ENCODE results near the gene SETD1A. TPM values are rescaled to one million over a fixed set of nuclear protein-coding genes. Genes with fewer than 3 reads are reported as not detected.

Gene SETD1A
- total RNA-seq (2014; rRNA removed; shearing (Covaris generic)) (2.0 and 2.3 TPM in 2 replicates), polyA plus RNA-seq (2016; fragmentation: Nextera tagmentation; extraction: Ambion mirVana) (4.0 and 5.9 TPM in 2 replicates)

DNA sequence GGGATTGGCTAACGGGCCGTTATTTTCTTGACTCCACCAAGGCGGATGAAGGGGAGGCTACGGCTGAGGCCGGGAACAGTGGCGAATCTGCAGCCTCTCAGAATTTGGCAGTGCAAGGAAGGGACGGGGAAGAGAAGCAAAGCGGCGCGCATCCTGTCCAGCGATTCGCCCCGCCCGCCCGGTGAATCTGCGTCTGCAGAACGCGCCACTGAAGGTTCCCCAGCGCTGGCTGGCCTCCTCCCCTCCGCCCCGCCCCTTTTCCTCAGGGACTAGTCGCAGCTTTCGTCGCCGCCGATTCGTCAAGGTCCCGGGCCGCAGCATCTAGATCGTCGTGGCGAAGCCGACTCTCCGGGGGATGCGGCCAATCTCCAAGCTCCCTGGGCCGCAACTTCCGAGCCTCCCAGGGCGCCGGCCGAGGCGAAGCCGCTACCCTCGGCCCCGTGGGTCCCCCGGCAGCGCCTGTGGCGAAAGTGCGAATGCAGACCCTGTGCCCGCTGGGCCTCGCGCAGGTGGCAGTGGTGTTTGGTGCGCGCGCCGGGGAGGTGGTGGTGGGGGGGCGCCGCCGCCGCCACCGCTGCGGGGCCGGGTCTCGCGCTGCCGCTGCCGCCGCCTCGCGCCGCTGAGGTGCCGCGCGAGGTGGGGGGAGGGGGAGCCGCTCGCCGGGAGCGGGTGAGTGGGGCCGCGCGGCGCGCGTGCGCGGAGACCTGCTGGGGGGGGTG, at the start of gene SETD1A:
TSS of gene SETD1A (plus strand) at position 299 of the 719 bp plus-strand sequence. CDS start 978 bp downstream, outside the sequence.
- DNase-seq, result peak; percentile 99
- in situ Hi-C loops (cut with MboI), result loop anchor here (25.0 kb wide), 2 partner anchors 755 to 930 kb away; a partner anchor contains a TSS

GRCh38 chr16:30910427-30911029, 47.0 kb upstream of the SETD1A start:
- Histone ChIP-seq H3K27me3 (replicated peaks; ENCODE audit: insufficient read depth) (no peaks in the 10 kb centered on the region), H3K9me2 (ENCODE audit: insufficient read depth) (no peaks in the 10 kb centered on the region), H2AFZ (no peak overlapping the region), H3K4me1 (ENCODE audit: insufficient read depth) (no peaks in the 10 kb centered on the region), H3K9me3 (ENCODE audit: low read depth) (no peaks in the 10 kb centered on the region), H3K4me3 (no peak overlapping the region), H3K4me2 (ENCODE audit: unreplicated experiment) (no peak overlapping the region), H3K36me3 (ENCODE audit: low read depth) (no peaks in the 10 kb centered on the region), H3K79me2 (ENCODE audit: insufficient read depth) (no peaks in the 10 kb centered on the region), H3K9ac (no peak overlapping the region), H4K20me1 (ENCODE audit: insufficient read depth) (no peaks in the 10 kb centered on the region), H3F3A (ENCODE audit: insufficient read depth) (no peaks in the 10 kb centered on the region), H3K27ac (no peak overlapping the region)
- 56 to 62% methylated on average over 16 to 18 of the region's 18 CpGs for WGBS, 2 experiments (ENCODE audit: low coverage in 1 of 2, low lambda C conversion rate in 2 of 2, missing lambda C conversion rate in 2 of 2)
- in situ Hi-C loops (cut with MboI), result no loop called here
- DNase-seq, result no peak
- TF ChIP-seq EZH2phosphoT487 (IDR thresholded peaks at IDR 0.05; ENCODE audit: insufficient read depth, low read depth) (no peak), EZH2 (IDR thresholded peaks at IDR 0.05; ENCODE audit: insufficient read depth, poor library complexity, severe bottlenecking) (no peak)

More for the DNA sequence above, at the start of gene SETD1A:
- TF ChIP-seq EZH2phosphoT487 (IDR thresholded peaks at IDR 0.05; ENCODE audit: insufficient read depth, low read depth), result no peak
- TF ChIP-seq EZH2 (IDR thresholded peaks at IDR 0.05; ENCODE audit: insufficient read depth, poor library complexity, severe bottlenecking), result no peak
- Histone ChIP-seq H4K20me1 (ENCODE audit: insufficient read depth) (no peaks in the 10 kb centered on the region), H2AFZ (peak within 1 kb of the TSS; percentile 99), H3K4me2 (ENCODE audit: unreplicated experiment) (peak within 1 kb of the TSS; percentile 100), H3K27ac (peak within 1 kb of the TSS; percentile 100), H3K9me3 (ENCODE audit: low read depth) (no peaks in the 10 kb centered on the region), H3K36me3 (ENCODE audit: low read depth) (peaks cover 20% of the 10 kb centered on the region; the same call in 1 of the 2 replicates), H3K27me3 (replicated peaks; ENCODE audit: insufficient read depth) (no peaks in the 10 kb centered on the region), H3F3A (ENCODE audit: insufficient read depth) (peaks cover 13% of the 10 kb centered on the region), H3K79me2 (ENCODE audit: insufficient read depth) (peaks cover 42% of the 10 kb centered on the region), H3K4me1 (ENCODE audit: insufficient read depth) (peaks cover 7% of the 10 kb centered on the region), H3K4me3 (peak within 1 kb of the TSS; percentile 98), H3K9ac (peak within 1 kb of the TSS; percentile 99), H3K9me2 (ENCODE audit: insufficient read depth) (no peaks in the 10 kb centered on the region)
- WGBS, 2 experiments (ENCODE audit: low coverage in 1 of 2, low lambda C conversion rate in 2 of 2, missing lambda C conversion rate in 2 of 2), result 0 to 1% methylated on average over 41 to 81 of the region's 85 CpGs

- TF ChIP-seq EZH2 (IDR thresholded peaks at IDR 0.05; ENCODE audit: insufficient read depth, poor library complexity, severe bottlenecking), result no peak
- TF ChIP-seq EZH2phosphoT487 (IDR thresholded peaks at IDR 0.05; ENCODE audit: insufficient read depth, low read depth), result no peak
- WGBS, 2 experiments (ENCODE audit: low coverage in 1 of 2, low lambda C conversion rate in 2 of 2, missing lambda C conversion rate in 2 of 2), result 82 to 86% methylated on average over 6 of the region's 6 CpGs
- no peaks in the 10 kb centered on the region for H3K27me3 ChIP-seq (replicated peaks; ENCODE audit: insufficient read depth)
- H3K79me2 ChIP-seq (ENCODE audit: insufficient read depth), result no peaks in the 10 kb centered on the region
- no peaks in the 10 kb centered on the region for H3K9me2 ChIP-seq (ENCODE audit: insufficient read depth)
- no peak overlapping the region for H3K27ac ChIP-seq
- H3K4me3 ChIP-seq, result no peak overlapping the region
- in situ Hi-C loops (cut with MboI), result no loop called here
- H2AFZ ChIP-seq, result no peak overlapping the region
- H3K36me3 ChIP-seq (ENCODE audit: low read depth), result no peaks in the 10 kb centered on the region
- H3K4me2 ChIP-seq (ENCODE audit: unreplicated experiment), result no peak overlapping the region
- H3K9me3 ChIP-seq (ENCODE audit: low read depth), result no peaks in the 10 kb centered on the region
- no peak for DNase-seq
- H4K20me1 ChIP-seq (ENCODE audit: insufficient read depth), result no peaks in the 10 kb centered on the region
- H3F3A ChIP-seq (ENCODE audit: insufficient read depth), result no peaks in the 10 kb centered on the region
- no peaks in the 10 kb centered on the region for H3K4me1 ChIP-seq (ENCODE audit: insufficient read depth)
- no peak overlapping the region for H3K9ac ChIP-seq
Measured at GRCh38 chr16:30912794-30913412, 44.7 kb upstream of the SETD1A start.

- no peak overlapping the region for H3K4me2 ChIP-seq (ENCODE audit: unreplicated experiment)
- H3K36me3 ChIP-seq (ENCODE audit: low read depth), result no peaks in the 10 kb centered on the region
- no peaks in the 10 kb centered on the region for H3K9me2 ChIP-seq (ENCODE audit: insufficient read depth)
- 85 to 91% methylated on average over 3 of the region's 3 CpGs for WGBS, 2 experiments (ENCODE audit: low coverage in 1 of 2, low lambda C conversion rate in 2 of 2, missing lambda C conversion rate in 2 of 2)
- H3K27ac ChIP-seq, result no peak overlapping the region
- in situ Hi-C loops (cut with MboI), result loop anchor here (5.0 kb wide), 1 partner anchor 73 kb away; no protein-coding TSS in a partner anchor
- H3F3A ChIP-seq (ENCODE audit: insufficient read depth), result no peaks in the 10 kb centered on the region
- H3K4me3 ChIP-seq, result no peak overlapping the region
- no peak overlapping the region for H2AFZ ChIP-seq
- DNase-seq, result no peak
- H3K79me2 ChIP-seq (ENCODE audit: insufficient read depth), result no peaks in the 10 kb centered on the region
- TF ChIP-seq EZH2 (IDR thresholded peaks at IDR 0.05; ENCODE audit: insufficient read depth, poor library complexity, severe bottlenecking), result no peak
- TF ChIP-seq EZH2phosphoT487 (IDR thresholded peaks at IDR 0.05; ENCODE audit: insufficient read depth, low read depth), result no peak
- H4K20me1 ChIP-seq (ENCODE audit: insufficient read depth), result no peaks in the 10 kb centered on the region
- no peaks in the 10 kb centered on the region for H3K9me3 ChIP-seq (ENCODE audit: low read depth)
- H3K27me3 ChIP-seq (replicated peaks; ENCODE audit: insufficient read depth), result no peaks in the 10 kb centered on the region
- H3K9ac ChIP-seq, result no peak overlapping the region
- H3K4me1 ChIP-seq (ENCODE audit: insufficient read depth), result no peaks in the 10 kb centered on the region
Measured at GRCh38 chr16:30914830-30915229, 42.7 kb upstream of the SETD1A start.
